H9 (cell line): ENCODE measurements around the gene DPAGT1. TPM values are rescaled to one million over a fixed set of nuclear protein-coding genes. Genes with fewer than 3 reads are reported as not detected.

ENCODE experiments used
- DNase-seq: peaks from one replicate; pipeline ENCODE4 v3.0.0-alpha.2; 2017
- H2AFZ ChIP-seq: one replicate; pipeline ENCODE4 v1.6.1; 2013; ENCODE audit warnings: mild to moderate bottlenecking, low read length, control low read depth, moderate library complexity
- H2AK5ac ChIP-seq: 2 replicates; pipeline ENCODE4 v1.6.1; 2013; ENCODE audit warnings: low read length, control low read depth, mixed read lengths; ENCODE audit not compliant: insufficient read length
- H2BK120ac ChIP-seq: one replicate; pipeline ENCODE4 v1.6.1; 2013; ENCODE audit warnings: low read depth, mild to moderate bottlenecking, low read length, control low read depth, inconsistent platforms; ENCODE audit not compliant: poor library complexity, severe bottlenecking
- H2BK12ac ChIP-seq: 2 replicates; pipeline ENCODE4 v1.6.1; 2013; ENCODE audit warnings: low read length, control low read depth, mixed read lengths, low read depth; ENCODE audit not compliant: insufficient read length
- H2BK15ac ChIP-seq: 2 replicates; pipeline ENCODE4 v1.6.1; 2013; ENCODE audit warnings: low read depth, low read length, control low read depth
- H2BK20ac ChIP-seq: one replicate; pipeline ENCODE4 v1.6.1; 2013; ENCODE audit warnings: low read depth, mild to moderate bottlenecking, low read length, control low read depth, inconsistent platforms; ENCODE audit not compliant: poor library complexity, severe bottlenecking
- H2BK5ac ChIP-seq: 2 replicates; pipeline ENCODE4 v1.6.1; 2013; ENCODE audit warnings: low read length, control low read depth, mixed read lengths; ENCODE audit not compliant: insufficient read length
- H3K14ac ChIP-seq: 2 replicates; pipeline ENCODE4 v1.6.1; 2013; ENCODE audit warnings: low read length, control low read depth; ENCODE audit not compliant: insufficient read depth
- H3K18ac ChIP-seq: 2 replicates; pipeline ENCODE4 v1.6.1; 2013; ENCODE audit warnings: low read depth, mild to moderate bottlenecking, mixed read lengths, low read length, control low read depth; ENCODE audit not compliant: insufficient read length
- H3K23ac ChIP-seq: 2 replicates; pipeline ENCODE4 v1.6.1; 2013; ENCODE audit warnings: low read length, control low read depth, mixed read lengths, low read depth; ENCODE audit not compliant: insufficient read length
- H3K23me2 ChIP-seq: 2 replicates; pipeline ENCODE4 v1.6.1; 2013; ENCODE audit warnings: low read depth, mild to moderate bottlenecking, mixed read lengths, low read length, control low read depth; ENCODE audit not compliant: insufficient read length, poor library complexity, severe bottlenecking
- H3K27ac ChIP-seq: 2 replicates; pipeline ENCODE4 v1.5.1; 2013; ENCODE audit warnings: low read length, control low read depth, mixed read lengths, low read depth; ENCODE audit not compliant: insufficient read length
- H3K27me3 ChIP-seq: 2 replicates; pipeline ENCODE4 v1.6.1; 2013; ENCODE audit warnings: low read length, control low read depth, inconsistent platforms; ENCODE audit not compliant: insufficient read depth
- H3K4ac ChIP-seq: 2 replicates; pipeline ENCODE4 v1.6.1; 2013; ENCODE audit warnings: low read depth, mild to moderate bottlenecking, control low read depth, inconsistent platforms, low read length, moderate library complexity
- H3K4me1 ChIP-seq: 2 replicates; pipeline ENCODE4 v1.6.1; 2013; ENCODE audit warnings: low read length, control low read depth, inconsistent platforms; ENCODE audit not compliant: insufficient read depth
- H3K4me2 ChIP-seq: 2 replicates; pipeline ENCODE4 v1.6.1; 2013; ENCODE audit warnings: low read length, control low read depth, mixed read lengths; ENCODE audit not compliant: insufficient read length, insufficient read depth
- H3K56ac ChIP-seq: 2 replicates; pipeline ENCODE4 v1.6.1; 2013; ENCODE audit warnings: low read depth, mild to moderate bottlenecking, mixed read lengths, low read length, control low read depth; ENCODE audit not compliant: insufficient read length
- H3K79me1 ChIP-seq: 2 replicates; pipeline ENCODE4 v1.6.1; 2013; ENCODE audit warnings: low read depth, mild to moderate bottlenecking, moderate library complexity, low read length, control low read depth, inconsistent platforms; ENCODE audit not compliant: insufficient read depth, poor library complexity, severe bottlenecking
- H3K79me2 ChIP-seq: 2 replicates; pipeline ENCODE4 v1.6.1; 2013; ENCODE audit warnings: low read length, control low read depth, inconsistent platforms; ENCODE audit not compliant: insufficient read depth
- H3K9ac ChIP-seq: 2 replicates; pipeline ENCODE4 v1.6.1; 2013; ENCODE audit warnings: low read length, control low read depth, mixed read lengths; ENCODE audit not compliant: insufficient read length; ENCODE audit errors: extremely low read depth
- H3K9me3 ChIP-seq: one replicate; pipeline ENCODE4 v1.6.1; 2013; ENCODE audit warnings: low read depth, low read length, inconsistent platforms; ENCODE audit not compliant: control insufficient read depth
- H3T11ph ChIP-seq: one replicate; pipeline ENCODE4 v1.6.1; 2013; ENCODE audit warnings: mild to moderate bottlenecking, low read length, control low read depth, inconsistent platforms
- H4K20me1 ChIP-seq: one replicate; pipeline ENCODE4 v1.6.1; 2013; ENCODE audit not compliant: control insufficient read depth, insufficient read length, insufficient read depth
- H4K5ac ChIP-seq: 2 replicates; pipeline ENCODE4 v1.6.1; 2013; ENCODE audit warnings: low read depth, mild to moderate bottlenecking, mixed read lengths, low read length, control low read depth; ENCODE audit not compliant: insufficient read length
- H4K8ac ChIP-seq: replicated peaks from 2 replicates; pipeline ENCODE4 v1.6.1; 2013; ENCODE audit warnings: low read length, control low read depth, mixed read lengths, low read depth; ENCODE audit not compliant: insufficient read length
- H4K91ac ChIP-seq: 2 replicates; pipeline ENCODE4 v1.6.1; 2013; ENCODE audit warnings: low read depth, mild to moderate bottlenecking, moderate library complexity, mixed read lengths, low read length, control low read depth; ENCODE audit not compliant: insufficient read length
- H3K27ac Mint-ChIP-seq, 3 experiments: 2 replicates in 2 of 3; 3 replicates in 1 of 3; pipeline ENCODE4 v1.8.0; 2020 to 2021; ENCODE audit warnings: mixed read lengths in 3 of 3, mild to moderate bottlenecking in 1 of 3, moderate library complexity in 1 of 3
- H3K27me3 Mint-ChIP-seq: 2 replicates; pipeline ENCODE4 v1.8.0; 2021; ENCODE audit warnings: low read depth, mild to moderate bottlenecking, moderate library complexity, mixed read lengths
- H3K36me3 Mint-ChIP-seq, 3 experiments: 2 replicates in 2 of 3; 3 replicates in 1 of 3; pipeline ENCODE4 v1.8.0; 2020 to 2021; ENCODE audit warnings: low read depth in 3 of 3, mixed read lengths in 3 of 3; ENCODE audit not compliant: insufficient read depth in 1 of 3
- H3K4me1 Mint-ChIP-seq, 2 experiments: 2 replicates each; pipeline ENCODE4 v1.8.0; 2020; ENCODE audit warnings: mixed read lengths in 2 of 2
- H3K4me3 Mint-ChIP-seq, 2 experiments: 2 replicates in 1 of 2; 3 replicates in 1 of 2; pipeline ENCODE4 v1.8.0; 2020 to 2021; ENCODE audit warnings: mild to moderate bottlenecking in 2 of 2, mixed read lengths in 2 of 2, moderate library complexity in 1 of 2
- H3K9me3 Mint-ChIP-seq, 2 experiments: 2 replicates in 1 of 2; 3 replicates in 1 of 2; pipeline ENCODE4 v1.8.0; 2020; ENCODE audit warnings: mild to moderate bottlenecking in 2 of 2, mixed read lengths in 2 of 2, moderate library complexity in 1 of 2
- WGBS: extraction: QIAGEN DNeasy Blood & Tissue Kit; methylation state at CpG from one replicate; pipeline ENCODE4 v1.1.7; 2013; ENCODE audit warnings: missing lambda C conversion rate, low lambda C conversion rate, mixed read lengths; ENCODE audit not compliant: insufficient read length; ENCODE audit errors: extremely low coverage; 5-methylcytosine and 5-hydroxymethylcytosine counted together
- total RNA-seq: library from RNA; stranded (reverse); gene quantifications from 2 replicates; pipeline ENCODE4 v1.2.1, GENCODE V29; 2021
- TF ChIP-seq, protein P1 (sequence below): fragments of 200-600 bp; sonication (generic); conservative IDR thresholded peaks from 3 replicates; pipeline ENCODE4 v1.8.0; 2021; ENCODE audit warnings: antibody characterized with exemption, mild to moderate bottlenecking

DPAGT1 gene
- total RNA-seq, 1 experiment from 2014 or later: 43.6 TPM

DNA sequence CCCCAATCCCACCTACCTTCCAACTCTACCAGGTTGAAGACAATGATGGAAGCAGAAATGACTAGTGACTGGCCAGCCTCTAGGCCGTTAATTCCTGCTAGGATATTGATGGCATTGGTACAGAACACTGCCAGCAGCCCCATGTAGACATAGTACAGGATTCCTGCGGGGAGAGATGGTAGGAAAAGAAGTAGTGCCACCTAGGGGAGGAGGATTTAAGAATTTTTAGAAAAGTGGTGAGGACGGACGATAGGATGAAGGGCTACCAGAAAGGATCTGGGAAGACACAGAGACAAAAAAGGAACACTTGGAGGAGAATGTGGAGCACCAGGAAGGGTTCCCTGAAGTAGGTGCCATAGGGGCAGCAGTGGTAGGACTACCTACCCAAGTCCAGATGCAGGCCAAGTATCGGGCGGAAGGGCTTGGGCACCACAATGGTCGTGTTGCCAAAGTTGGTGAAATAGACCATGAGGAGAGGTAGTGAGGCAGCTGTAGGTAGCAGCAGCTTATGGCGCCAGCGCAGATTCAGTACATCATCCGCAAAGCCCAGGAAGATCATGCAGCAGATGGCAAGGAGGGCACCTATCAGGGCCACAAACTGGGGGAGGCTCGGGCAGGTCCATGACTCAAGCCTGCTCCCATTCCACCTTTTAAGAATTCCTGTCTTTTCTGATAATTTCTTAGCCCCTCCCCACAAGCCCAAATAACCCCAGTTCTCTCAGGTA is 1.2 kb downstream of the DPAGT1 start:
- Histone ChIP-seq H3T11ph (no peak overlapping the region), H2BK15ac (no peak overlapping the region), H3K27ac (no peak overlapping the region), H2AK5ac (no peak overlapping the region), H4K91ac (no peak overlapping the region), H3K56ac (no peak overlapping the region), H3K23ac (no peak overlapping the region), H3K79me1 (no peaks in the 10 kb centered on the region), H3K27me3 (no peaks in the 10 kb centered on the region), H3K23me2 (peaks cover 16% of the 10 kb centered on the region), H3K9me3 (no peaks in the 10 kb centered on the region), H2BK120ac (no peak overlapping the region), H3K9ac (peak overlapping the region; percentile 48), H2BK5ac (no peak overlapping the region), H4K20me1 (no peaks in the 10 kb centered on the region), H2BK12ac (no peak overlapping the region), H2BK20ac (no peak overlapping the region), H3K79me2 (no peaks in the 10 kb centered on the region; the same call in 1 of the 2 replicates), H4K8ac (no peak overlapping the region), H3K14ac (no peak overlapping the region; the same call in 1 of the 2 replicates), H3K18ac (no peak overlapping the region), H3K4ac (no peak overlapping the region), H3K4me2 (peak overlapping the region; percentile 91), H4K5ac (no peak overlapping the region), H3K4me1 (no peaks in the 10 kb centered on the region), H2AFZ (no peak overlapping the region)
- DNase-seq: no peak
- Mint-ChIP-seq H3K36me3 (peaks cover 21 to 31% (median 28%) of the 10 kb centered on the region in 3 experiments; a peak in 6 of 7 replicates), H3K4me3 (peak overlapping the region; percentile 85 to 91), H3K4me1 (peaks cover 24 to 28% of the 10 kb centered on the region in 2 experiments), H3K9me3 (no peaks in the 10 kb centered on the region; a peak in 1 of 5 replicates), H3K27me3 (peaks cover under 1% of the 10 kb centered on the region; the same call in 1 of the 2 replicates), H3K27ac (peak overlapping the region; percentile 11 to 100 (median 22); a peak in 3 of 7 replicates)
- TF ChIP-seq, protein P1, sequence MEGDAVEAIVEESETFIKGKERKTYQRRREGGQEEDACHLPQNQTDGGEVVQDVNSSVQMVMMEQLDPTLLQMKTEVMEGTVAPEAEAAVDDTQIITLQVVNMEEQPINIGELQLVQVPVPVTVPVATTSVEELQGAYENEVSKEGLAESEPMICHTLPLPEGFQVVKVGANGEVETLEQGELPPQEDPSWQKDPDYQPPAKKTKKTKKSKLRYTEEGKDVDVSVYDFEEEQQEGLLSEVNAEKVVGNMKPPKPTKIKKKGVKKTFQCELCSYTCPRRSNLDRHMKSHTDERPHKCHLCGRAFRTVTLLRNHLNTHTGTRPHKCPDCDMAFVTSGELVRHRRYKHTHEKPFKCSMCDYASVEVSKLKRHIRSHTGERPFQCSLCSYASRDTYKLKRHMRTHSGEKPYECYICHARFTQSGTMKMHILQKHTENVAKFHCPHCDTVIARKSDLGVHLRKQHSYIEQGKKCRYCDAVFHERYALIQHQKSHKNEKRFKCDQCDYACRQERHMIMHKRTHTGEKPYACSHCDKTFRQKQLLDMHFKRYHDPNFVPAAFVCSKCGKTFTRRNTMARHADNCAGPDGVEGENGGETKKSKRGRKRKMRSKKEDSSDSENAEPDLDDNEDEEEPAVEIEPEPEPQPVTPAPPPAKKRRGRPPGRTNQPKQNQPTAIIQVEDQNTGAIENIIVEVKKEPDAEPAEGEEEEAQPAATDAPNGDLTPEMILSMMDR: peak; percentile 56
- WGBS: no CpG with 5 or more reads among the region's 11 CpGs
